LNCaP clone FGC (cell line): ENCODE data around the gene NRGN.

Source experiments
- DNase-seq: peaks from one replicate; pipeline ENCODE4 v3.0.0-alpha.2; 2011; ENCODE audit warnings: low read depth
- H3K4me3 ChIP-seq: 2 replicates; pipeline ENCODE4 v1.5.1; 2011; ENCODE audit warnings: mild to moderate bottlenecking, low read depth, low read length, control low read depth
- CTCF ChIP-seq: IDR thresholded peaks from 2 replicates; pipeline ENCODE4 v1.5.1; 2012; ENCODE audit warnings: mild to moderate bottlenecking; ENCODE audit not compliant: control insufficient read depth, insufficient read depth; ENCODE audit errors: extremely low read depth

The NRGN gene

DNA sequence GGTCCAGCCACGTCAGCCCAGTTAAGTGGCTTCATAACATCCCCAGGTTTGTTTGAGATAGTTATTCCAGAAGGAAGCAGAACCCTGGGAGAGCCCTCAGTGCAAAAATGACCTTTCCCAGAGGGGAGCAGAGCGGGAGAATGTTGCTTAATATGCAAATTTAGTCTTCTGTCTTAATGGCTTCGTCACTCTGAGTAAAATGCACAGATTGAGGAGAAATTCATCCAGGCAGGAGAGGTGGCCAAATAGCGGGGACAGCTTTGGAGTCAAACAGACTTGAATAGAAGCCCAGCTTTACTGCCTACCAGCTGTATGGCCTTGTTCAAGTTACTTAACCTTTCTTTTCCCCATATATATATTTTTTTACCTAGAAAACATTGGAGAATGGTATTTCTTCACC is 12.3 kb upstream of the NRGN start:
- DNase-seq: no peak
- no peak overlapping the region for H3K4me3 ChIP-seq
- no peak for TF ChIP-seq CTCF

DNA sequence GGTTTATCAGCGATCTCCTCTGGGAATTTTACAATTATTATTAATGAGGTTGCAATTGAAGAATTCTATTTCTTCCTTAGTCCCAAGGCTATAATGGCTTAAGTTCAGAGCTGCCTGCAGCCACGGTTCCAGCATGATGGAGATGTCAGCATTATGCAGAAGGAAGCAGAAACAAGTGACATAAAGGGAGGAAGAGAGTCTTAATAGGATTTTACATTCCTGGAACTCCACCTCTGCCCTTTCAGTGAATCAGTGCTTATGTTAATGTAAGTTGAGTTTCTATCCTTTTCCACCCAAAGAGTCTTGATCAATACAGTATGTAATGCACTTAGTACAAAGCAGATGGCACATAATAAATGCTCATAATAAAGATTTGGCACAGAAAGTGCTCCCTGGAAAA is 11.6 kb upstream of the NRGN start:
- no peak for TF ChIP-seq CTCF
- H3K4me3 ChIP-seq: no peak overlapping the region
- no peak for DNase-seq

DNA sequence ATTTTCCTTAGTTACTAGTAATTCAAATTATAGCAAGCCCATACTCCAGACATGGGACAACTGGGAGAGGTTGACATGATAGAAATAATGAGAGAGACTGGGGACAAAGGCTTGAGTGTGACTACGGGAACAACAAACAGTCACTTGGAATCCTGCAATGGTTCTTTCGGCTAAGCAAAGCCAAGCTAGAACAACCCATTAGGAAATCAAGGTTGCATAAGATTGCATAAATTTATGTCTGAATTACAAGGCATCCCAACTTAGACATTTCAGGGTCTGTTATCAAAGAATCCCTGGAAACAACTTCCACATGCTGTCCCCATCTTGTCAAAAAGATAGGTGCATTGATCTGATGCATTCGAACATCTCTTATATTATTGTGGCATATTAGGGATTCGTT is 10.2 kb upstream of the NRGN start:
- no peak for TF ChIP-seq CTCF
- no peak for DNase-seq
- H3K4me3 ChIP-seq: no peak overlapping the region

DNA sequence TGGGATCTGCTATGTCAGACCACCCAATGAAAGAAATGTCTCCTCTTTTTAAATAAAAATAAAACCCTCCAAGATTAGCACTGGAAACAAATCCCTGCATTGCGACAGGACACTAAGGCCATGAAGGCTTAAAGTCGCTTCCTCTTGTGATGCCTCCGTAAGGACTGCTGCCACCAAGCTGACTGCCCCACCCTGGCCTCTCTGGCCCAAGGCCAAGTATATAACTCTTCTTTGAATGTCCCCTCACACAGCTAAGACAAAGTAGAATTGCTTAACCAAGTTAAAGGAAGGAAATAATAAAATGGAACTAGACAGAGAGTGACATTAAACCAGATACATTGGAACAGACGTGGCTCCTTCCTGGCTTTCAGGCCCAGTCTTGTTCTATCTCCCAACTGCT is 7.5 kb upstream of the NRGN start:
- H3K4me3 ChIP-seq: no peak overlapping the region
- no peak for TF ChIP-seq CTCF
- no peak for DNase-seq

GRCh38 chr11:124736736-124737135 is 3.0 kb upstream of the NRGN start:
- no peak for DNase-seq
- H3K4me3 ChIP-seq: no peak overlapping the region
- TF ChIP-seq CTCF: no peak

DNA sequence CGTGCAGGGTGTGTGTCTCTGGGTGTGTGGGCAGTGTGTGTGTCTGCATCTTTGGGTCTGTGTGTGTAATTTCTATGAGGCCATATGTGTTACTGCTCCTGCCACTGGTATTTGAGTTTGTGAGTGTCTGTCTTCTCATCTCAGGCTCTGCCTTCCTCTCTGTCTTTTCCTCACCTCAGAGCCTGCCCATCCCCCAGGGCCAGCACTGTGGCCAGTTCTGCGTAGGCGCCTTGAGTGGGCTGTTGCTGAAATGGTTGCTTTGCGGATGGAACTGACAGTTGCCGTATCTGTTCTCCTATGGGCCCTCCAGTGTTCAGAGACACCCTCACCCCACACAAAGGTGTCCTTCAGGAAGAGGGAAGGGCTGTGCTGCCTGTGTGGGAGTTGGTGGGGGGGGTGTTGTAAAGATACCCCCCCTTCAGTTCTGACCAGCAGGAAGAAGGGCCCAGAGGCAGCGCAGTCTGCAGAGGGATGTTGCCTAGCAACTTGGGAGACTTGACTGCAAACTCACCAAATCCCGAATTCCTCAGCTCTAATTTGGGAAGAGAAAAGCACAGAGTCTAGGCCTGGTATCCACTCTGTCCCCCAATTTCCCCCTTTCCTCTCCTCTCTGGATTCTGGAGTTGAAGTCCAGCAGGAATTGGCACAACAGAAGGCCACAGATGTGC is 2.0 kb upstream of the NRGN start:
- no peak for TF ChIP-seq CTCF
- DNase-seq: no peak
- no peak overlapping the region for H3K4me3 ChIP-seq
